T-helper 17 cell (primary cell): Measurements from ENCODE around the gene TRIM66. TPM values are rescaled to one million over a fixed set of nuclear protein-coding genes. Genes with fewer than 3 reads are reported as not detected.
"Not testable (repeated sequence)": the region's sequence is repeated elsewhere in the genome, so short reads cannot be mapped to it uniquely, and the experiment has no call there.

ENCODE experiments used
- ATAC-seq: fragments of 150-1000 bp; cut with Tn5 transposase; 2 replicates; pipeline ENCODE4 v1.10.0; 2021; ENCODE audit warnings: mild to moderate bottlenecking, moderate library complexity
- DNase-seq, 3 donors: peaks; one replicate each; pipeline versions ENCODE4 v3.0.0 to v3.0.0-alpha.2; 2020 to 2021
- H3K9me3 ChIP-seq: one replicate; pipeline ENCODE4 v1.7.0; 2013; ENCODE audit warnings: low read length, mild to moderate bottlenecking; ENCODE audit not compliant: control insufficient read depth, poor library complexity, severe bottlenecking
- H3K27ac Mint-ChIP-seq: one replicate; pipeline ENCODE4 v1.8.0; 2022; ENCODE audit warnings: mild to moderate bottlenecking, moderate library complexity, mixed read lengths
- H3K27me3 Mint-ChIP-seq: one replicate; pipeline ENCODE4 v1.8.0; 2022; ENCODE audit warnings: mixed read lengths
- H3K36me3 Mint-ChIP-seq: one replicate; pipeline ENCODE4 v1.8.0; 2022; ENCODE audit warnings: low read depth, mixed read lengths
- H3K4me1 Mint-ChIP-seq: one replicate; pipeline ENCODE4 v1.8.0; 2022; ENCODE audit warnings: mild to moderate bottlenecking, mixed read lengths
- H3K4me3 Mint-ChIP-seq: one replicate; pipeline ENCODE4 v1.8.0; 2022; ENCODE audit warnings: mild to moderate bottlenecking, moderate library complexity, mixed read lengths
- total RNA-seq, 4 donors: library from RNA in 2 of 4; stranded (reverse) in 2 of 4; gene quantifications; one replicate each; pipeline ENCODE4 v1.2.3 and lab custom pipeline; 2022 to 2026

Gene TRIM66
- total RNA-seq, 2 donors from 2014 or later: 20.0 to 23.5 TPM

- peaks cover 3% of the 10 kb centered on the region for H3K36me3 Mint-ChIP-seq
- H3K4me3 Mint-ChIP-seq: no peak overlapping the region
- DNase-seq (no peak), ATAC-seq (no peak)
- peaks cover 12% of the 10 kb centered on the region for H3K4me1 Mint-ChIP-seq
- peak overlapping the region; percentile 37 for H3K27ac Mint-ChIP-seq
- H3K27me3 Mint-ChIP-seq: no peaks in the 10 kb centered on the region
- no peaks in the 10 kb centered on the region for H3K9me3 ChIP-seq
Measured at GRCh38 chr11:8679006-8679405, 3.5 kb downstream of the TRIM66 start.

GRCh38 chr11:8676458-8676857 lies 6.0 kb downstream of the TRIM66 start:
- no peaks in the 10 kb centered on the region for H3K27me3 Mint-ChIP-seq
- DNase-seq: no peak
- peaks cover 4% of the 10 kb centered on the region for H3K36me3 Mint-ChIP-seq
- H3K4me3 Mint-ChIP-seq: no peak overlapping the region
- no peak overlapping the region for H3K27ac Mint-ChIP-seq
- peaks cover 2% of the 10 kb centered on the region for H3K4me1 Mint-ChIP-seq
- no peaks in the 10 kb centered on the region for H3K9me3 ChIP-seq
- ATAC-seq: no peak

GRCh38 chr11:8674859-8675258 lies 7.6 kb downstream of the TRIM66 start:
- ATAC-seq (no peak), DNase-seq (no peak)
- Mint-ChIP-seq H3K27me3 (no peaks in the 10 kb centered on the region), H3K27ac (no peak overlapping the region), H3K4me1 (no peaks in the 10 kb centered on the region), H3K4me3 (no peak overlapping the region), H3K36me3 (peaks cover 7% of the 10 kb centered on the region)
- no peaks in the 10 kb centered on the region for H3K9me3 ChIP-seq

- H3K4me3 Mint-ChIP-seq: no peak overlapping the region
- ATAC-seq (no peak), DNase-seq (no peak)
- no peaks in the 10 kb centered on the region for H3K27me3 Mint-ChIP-seq
- no peaks in the 10 kb centered on the region for H3K9me3 ChIP-seq
- H3K4me1 Mint-ChIP-seq: no peaks in the 10 kb centered on the region
- peaks cover 7% of the 10 kb centered on the region for H3K36me3 Mint-ChIP-seq
- no peak overlapping the region for H3K27ac Mint-ChIP-seq
Measured at GRCh38 chr11:8672346-8672745, 10.1 kb downstream of the TRIM66 start.

GRCh38 chr11:8671651-8672062 lies 10.8 kb downstream of the TRIM66 start:
- peaks cover 7% of the 10 kb centered on the region for H3K36me3 Mint-ChIP-seq
- no peak for ATAC-seq
- no peak overlapping the region for H3K27ac Mint-ChIP-seq

GRCh38 chr11:8671193-8671612 lies 11.3 kb downstream of the TRIM66 start:
- H3K4me1 Mint-ChIP-seq: no peaks in the 10 kb centered on the region
- H3K27ac Mint-ChIP-seq: no peak overlapping the region
- H3K27me3 Mint-ChIP-seq: no peaks in the 10 kb centered on the region
- no peaks in the 10 kb centered on the region for H3K9me3 ChIP-seq
- peaks cover 7% of the 10 kb centered on the region for H3K36me3 Mint-ChIP-seq
- ATAC-seq: no peak
- H3K4me3 Mint-ChIP-seq: no peak overlapping the region
- no peak for DNase-seq

More at GRCh38 chr11:8671651-8672062, 10.8 kb downstream of the TRIM66 start:
- no peak for DNase-seq
- no peaks in the 10 kb centered on the region for H3K4me1 Mint-ChIP-seq
- no peak overlapping the region for H3K4me3 Mint-ChIP-seq
- no peaks in the 10 kb centered on the region for H3K9me3 ChIP-seq
- no peaks in the 10 kb centered on the region for H3K27me3 Mint-ChIP-seq

- DNase-seq, H3K27me3 Mint-ChIP-seq, H3K36me3 Mint-ChIP-seq, H3K4me3 Mint-ChIP-seq, H3K9me3 ChIP-seq, H3K4me1 Mint-ChIP-seq, ATAC-seq, H3K27ac Mint-ChIP-seq: not testable (repeated sequence)
Measured at GRCh38 chr11:8670081-8670480, 12.4 kb downstream of the TRIM66 start.

- Mint-ChIP-seq H3K36me3 (peaks cover 5% of the 10 kb centered on the region), H3K4me3 (no peak overlapping the region), H3K4me1 (peaks cover 4% of the 10 kb centered on the region), H3K27me3 (no peaks in the 10 kb centered on the region), H3K27ac (no peak overlapping the region)
- ATAC-seq (no peak), DNase-seq (no peak)
- H3K9me3 ChIP-seq: no peaks in the 10 kb centered on the region
Measured at GRCh38 chr11:8665222-8665621, 17.2 kb downstream of the TRIM66 start.

GRCh38 chr11:8661001-8661795 lies 21.3 kb downstream of the TRIM66 start:
- DNase-seq (no peak), ATAC-seq (no peak)
- H3K4me3 Mint-ChIP-seq: no peak overlapping the region
- peak overlapping the region; percentile 19 for H3K27ac Mint-ChIP-seq
- H3K36me3 Mint-ChIP-seq: peaks cover 7% of the 10 kb centered on the region
- no peaks in the 10 kb centered on the region for H3K27me3 Mint-ChIP-seq
- H3K9me3 ChIP-seq: no peaks in the 10 kb centered on the region
- H3K4me1 Mint-ChIP-seq: peaks cover 7% of the 10 kb centered on the region

- Mint-ChIP-seq H3K4me1 (peaks cover 10% of the 10 kb centered on the region), H3K36me3 (peaks cover 3% of the 10 kb centered on the region), H3K4me3 (no peak overlapping the region), H3K27ac (no peak overlapping the region), H3K27me3 (no peaks in the 10 kb centered on the region)
- DNase-seq (no peak), ATAC-seq (no peak)
- H3K9me3 ChIP-seq: no peaks in the 10 kb centered on the region
Measured at GRCh38 chr11:8658321-8659057, 24.0 kb downstream of the TRIM66 start.

- no peak overlapping the region for H3K4me3 Mint-ChIP-seq
- peak overlapping the region; percentile 54 for H3K27ac Mint-ChIP-seq
- peaks cover 7% of the 10 kb centered on the region for H3K36me3 Mint-ChIP-seq
- no peaks in the 10 kb centered on the region for H3K27me3 Mint-ChIP-seq
- no peak for ATAC-seq
- DNase-seq: no peak
- no peaks in the 10 kb centered on the region for H3K9me3 ChIP-seq
- H3K4me1 Mint-ChIP-seq: peaks cover 10% of the 10 kb centered on the region
Measured at GRCh38 chr11:8656291-8656690, 26.2 kb downstream of the TRIM66 start.

- H3K4me3 Mint-ChIP-seq: no peak overlapping the region
- no peak overlapping the region for H3K27ac Mint-ChIP-seq
- no peaks in the 10 kb centered on the region for H3K9me3 ChIP-seq
- DNase-seq: no peak
- H3K36me3 Mint-ChIP-seq: peaks cover 9% of the 10 kb centered on the region
- no peaks in the 10 kb centered on the region for H3K27me3 Mint-ChIP-seq
- no peak for ATAC-seq
- H3K4me1 Mint-ChIP-seq: peaks cover 11% of the 10 kb centered on the region
Measured at GRCh38 chr11:8654503-8654902, 28.0 kb downstream of the TRIM66 start.

GRCh38 chr11:8652140-8652539 lies 30.3 kb downstream of the TRIM66 start:
- peaks cover 8% of the 10 kb centered on the region for H3K36me3 Mint-ChIP-seq
- no peaks in the 10 kb centered on the region for H3K27me3 Mint-ChIP-seq
- no peak overlapping the region for H3K27ac Mint-ChIP-seq

More at GRCh38 chr11:8652140-8652539, 30.3 kb downstream of the TRIM66 start:
- Mint-ChIP-seq H3K4me3 (no peak overlapping the region), H3K4me1 (peaks cover 8% of the 10 kb centered on the region)
- H3K9me3 ChIP-seq: no peaks in the 10 kb centered on the region
- no peak for ATAC-seq
- DNase-seq: no peak
